Activated T-cell treated with anti-CD3 and anti-CD28 coated beads for 48 hours (primary cell): ENCODE results near the gene MYADML2.

Experiments used
- DNase-seq: peaks from one replicate; pipeline ENCODE4 v3.0.0-alpha.2; 2020; ENCODE audit warnings: low read depth

Gene MYADML2

DNA sequence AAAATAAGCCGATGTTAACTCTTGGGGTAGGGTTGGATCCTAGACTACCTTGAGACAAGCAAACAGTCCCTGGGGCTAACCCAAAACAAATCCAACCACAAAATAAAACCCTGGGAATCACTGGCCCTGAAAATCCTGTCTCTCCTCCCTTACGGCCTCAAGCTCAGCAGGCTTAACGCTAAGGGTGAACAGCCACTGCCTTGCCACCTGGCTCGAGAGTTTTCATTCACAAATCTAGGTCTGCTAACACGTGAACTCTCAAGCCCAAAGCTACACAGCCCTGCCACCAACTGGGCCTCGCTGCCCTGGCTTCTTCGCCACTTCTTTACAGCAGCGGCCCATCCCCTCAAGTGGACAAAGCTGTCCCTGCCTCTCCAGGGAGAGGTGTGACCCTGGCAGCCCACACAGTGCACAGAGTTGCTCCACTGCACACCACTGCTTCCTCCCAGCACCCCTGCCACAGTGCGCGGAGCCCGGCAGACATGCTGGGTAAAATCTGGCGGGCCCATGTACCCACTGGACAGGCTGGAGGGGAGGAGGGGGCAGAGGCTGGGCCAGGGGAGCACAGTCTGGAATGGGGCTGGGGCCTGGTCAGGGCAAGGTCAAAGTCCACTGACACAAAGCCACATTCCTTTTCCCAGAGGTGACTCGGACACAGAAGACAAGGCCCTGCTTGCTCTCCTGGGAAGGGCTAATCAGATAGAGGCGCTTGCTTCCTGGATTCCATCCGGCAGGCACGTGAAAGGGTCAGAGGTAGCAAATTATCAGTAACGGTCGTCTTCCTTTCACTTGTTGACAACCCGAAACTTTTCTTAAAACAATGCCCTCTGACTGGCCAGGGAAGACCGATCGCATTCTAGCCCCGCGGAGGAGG is 36.8 kb downstream of the MYADML2 start:
- no peak for DNase-seq

DNA sequence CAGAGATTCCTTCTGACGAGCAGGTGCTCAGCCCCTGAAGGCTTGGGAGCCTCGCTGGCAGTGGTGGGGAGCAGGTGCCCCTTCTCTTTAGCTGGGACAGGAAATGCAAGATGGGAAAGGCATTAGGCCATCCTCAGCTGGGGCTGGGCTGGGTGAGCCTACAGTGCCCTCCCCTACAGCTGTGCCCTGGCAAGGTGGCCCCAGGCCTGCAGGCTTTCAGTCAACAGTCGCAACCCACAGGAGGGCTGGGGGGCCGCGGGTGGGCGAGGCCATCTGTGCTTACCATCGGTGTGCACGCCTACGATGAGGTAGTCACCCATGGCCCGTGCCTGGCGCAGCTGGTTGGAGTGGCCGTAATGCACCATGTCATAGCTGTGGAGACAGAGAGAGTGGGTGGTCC is 37.8 kb downstream of the MYADML2 start:
- no peak for DNase-seq

DNA sequence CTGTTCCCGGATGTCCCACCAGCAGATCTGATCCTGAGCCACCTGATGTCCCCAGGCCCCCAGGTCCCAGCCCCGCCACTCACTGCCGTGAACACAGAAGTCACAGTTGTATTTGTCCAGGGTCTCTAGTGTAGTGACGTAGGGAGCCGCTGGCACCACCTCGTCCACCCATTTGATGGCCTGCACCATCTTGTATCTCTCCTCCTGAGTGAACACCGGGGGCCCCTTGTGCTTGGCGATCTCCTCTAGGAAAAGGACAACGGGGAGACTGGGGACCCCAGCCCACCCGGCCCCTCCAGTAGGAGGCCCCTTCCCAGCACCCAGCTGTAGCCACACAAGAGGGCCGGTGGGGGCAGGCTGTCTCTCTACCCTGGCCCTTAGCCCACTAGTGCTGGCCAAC is 38.2 kb downstream of the MYADML2 start:
- DNase-seq, result no peak

DNA sequence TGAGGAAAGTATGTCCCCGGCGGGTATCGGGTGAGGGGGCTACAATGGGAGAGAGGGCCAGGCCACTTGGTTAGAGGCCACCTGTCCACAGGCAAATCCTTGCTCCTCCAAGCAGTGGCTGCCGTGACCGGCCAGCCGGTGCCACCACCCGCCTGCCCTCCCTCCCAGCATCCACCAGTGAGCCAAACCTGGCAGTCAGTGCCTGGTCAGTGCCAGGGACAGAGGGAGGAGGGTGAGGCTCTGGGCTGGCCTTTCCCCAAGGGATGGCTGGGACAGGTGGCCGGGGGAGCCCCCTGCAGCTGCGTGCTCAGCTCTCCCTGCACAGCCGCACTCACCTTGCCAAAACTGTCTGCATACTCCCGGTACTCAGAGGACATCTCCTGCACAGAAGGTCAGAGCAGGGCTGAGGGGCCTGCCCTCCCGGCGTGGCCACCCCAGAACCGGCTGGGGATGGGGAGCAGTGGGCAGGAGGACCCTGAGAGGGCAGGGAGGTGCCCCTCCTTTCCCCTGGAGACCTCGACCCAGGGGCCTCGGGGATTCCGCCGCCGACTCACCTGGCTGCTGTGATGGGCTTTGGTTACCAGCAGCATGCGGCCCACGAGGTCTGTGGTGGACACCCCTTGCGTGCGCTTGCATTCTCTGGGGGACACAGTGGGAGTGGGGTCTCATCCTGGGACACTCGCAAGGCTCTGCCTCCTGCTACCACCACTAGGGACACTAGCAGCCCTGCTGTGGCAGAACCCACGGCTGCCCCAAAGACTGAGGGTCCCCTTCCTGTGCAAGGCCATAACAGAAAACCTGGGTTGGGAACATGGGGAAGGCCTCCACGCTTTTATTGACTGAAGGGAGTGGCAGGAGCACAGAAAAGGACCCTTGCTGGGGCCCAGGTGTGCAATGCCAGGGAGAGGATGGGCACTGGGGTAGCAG is 39.6 kb downstream of the MYADML2 start:
- DNase-seq, result no peak

DNA sequence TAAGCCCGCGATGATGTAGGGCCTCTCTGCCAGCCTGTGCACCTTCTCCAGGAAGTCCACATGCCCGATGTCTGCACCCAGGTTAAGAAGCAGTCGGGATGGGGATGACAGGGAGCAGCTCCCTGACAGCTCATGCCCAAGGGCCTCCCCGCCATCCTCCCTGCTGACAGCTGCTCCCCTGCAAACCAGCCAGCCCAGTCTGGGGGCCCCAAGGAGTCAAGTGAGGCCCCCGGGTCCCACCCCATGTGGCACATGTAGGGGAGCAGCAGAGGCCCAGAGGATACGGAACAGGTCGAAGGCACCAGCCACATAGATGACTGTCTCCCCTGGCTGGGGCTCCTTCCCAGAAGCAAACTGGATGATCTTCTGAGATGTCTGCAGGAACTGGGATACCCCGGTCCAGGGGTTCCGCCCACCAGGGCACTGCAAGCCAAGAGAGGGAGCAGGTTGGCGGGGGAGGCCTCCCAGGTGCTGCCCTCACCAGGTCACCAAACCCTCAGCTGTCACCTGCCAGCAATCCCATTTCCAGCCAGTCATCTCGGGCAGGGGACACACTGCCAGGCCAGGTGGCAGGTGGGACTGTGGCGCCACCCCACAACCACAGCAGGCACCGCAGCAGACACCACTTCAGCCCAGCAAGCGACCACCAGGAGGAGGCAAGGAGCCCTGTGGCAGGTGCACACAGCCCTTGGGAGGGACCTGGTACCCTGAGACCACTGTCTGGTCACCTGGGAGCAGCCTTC is 40.4 kb downstream of the MYADML2 start:
- DNase-seq, result no peak

DNA sequence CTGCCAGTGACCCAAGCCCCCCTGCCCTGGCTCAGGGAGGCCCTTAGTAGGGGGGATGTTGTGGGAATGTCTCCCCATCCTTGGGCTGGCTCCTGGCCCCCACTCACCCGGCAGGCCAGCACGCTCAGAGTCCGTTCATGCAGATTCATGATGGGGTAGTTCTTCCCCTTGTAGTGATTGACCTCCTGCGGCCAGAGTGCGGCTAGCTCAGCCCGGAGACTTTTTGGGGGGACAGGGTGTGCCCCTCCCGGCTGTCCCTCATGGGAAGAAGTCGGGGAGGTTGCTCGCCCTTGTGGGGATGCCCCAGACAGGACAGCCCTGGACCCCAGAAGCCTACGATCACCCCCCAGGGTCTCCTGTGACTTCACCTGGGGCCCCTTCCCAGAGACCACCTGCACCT is 41.0 kb downstream of the MYADML2 start:
- DNase-seq, result no peak

DNA sequence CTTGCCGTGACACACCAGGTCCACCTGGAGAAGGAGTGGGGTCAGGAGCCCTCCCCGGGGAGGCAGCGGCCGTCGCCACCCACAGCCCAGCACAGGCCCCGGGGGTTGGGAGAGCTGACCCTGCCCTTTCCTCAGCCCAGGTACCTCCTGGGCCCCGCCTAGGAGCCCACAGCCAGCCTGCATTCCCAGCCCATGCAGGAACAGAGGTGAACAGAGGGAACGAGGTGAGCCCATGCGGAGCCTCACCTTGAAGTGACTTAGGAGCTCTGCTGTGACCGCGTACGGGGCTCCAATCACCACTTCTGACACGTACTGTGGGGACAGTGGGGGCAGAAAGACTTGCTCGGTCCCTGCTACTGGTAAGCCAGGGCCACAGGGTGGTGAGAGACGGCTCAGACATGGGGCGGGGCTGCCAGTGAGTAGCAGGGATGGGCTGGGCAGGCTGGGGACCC is 41.6 kb downstream of the MYADML2 start:
- no peak for DNase-seq

DNA sequence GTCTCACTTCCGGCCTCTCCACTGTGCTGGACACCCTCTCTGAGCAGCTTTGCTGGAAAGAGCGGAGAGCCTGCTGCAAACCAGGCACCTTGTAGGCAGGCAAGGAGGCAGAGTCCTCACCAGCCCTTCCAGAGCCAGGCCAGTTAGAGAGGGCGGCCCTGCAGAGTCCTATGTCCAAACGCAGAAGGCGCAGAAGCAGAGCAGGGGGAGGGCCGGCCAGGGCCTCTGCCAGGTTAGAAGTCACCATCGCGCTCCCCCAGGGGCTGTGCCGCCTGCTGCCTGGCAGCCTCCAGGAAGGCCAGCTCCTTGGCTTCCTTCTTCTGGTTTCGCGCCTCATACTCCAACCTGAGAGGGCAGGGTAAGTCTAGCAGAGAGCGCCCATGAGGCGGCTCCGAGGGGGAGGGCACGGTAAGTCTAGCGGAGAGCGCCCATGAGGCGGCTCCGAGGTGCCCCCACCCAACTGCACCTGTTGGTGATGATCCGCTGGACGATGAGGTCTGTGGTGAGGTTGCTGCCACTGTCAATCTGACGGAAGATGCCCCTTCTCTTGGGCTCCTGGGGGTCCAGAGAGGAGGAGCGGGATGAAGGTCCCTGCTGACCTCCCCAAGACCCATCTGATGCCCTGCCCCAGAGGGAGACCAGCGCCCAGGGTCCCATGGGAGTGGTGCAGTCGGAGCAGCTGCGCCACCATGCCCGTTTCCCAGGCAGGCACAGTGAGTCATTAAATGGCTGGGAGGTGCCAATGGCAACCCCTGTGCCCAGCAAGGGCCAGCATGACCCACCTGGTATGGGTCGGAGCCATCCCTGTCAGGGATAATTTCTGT is 42.2 kb downstream of the MYADML2 start:
- DNase-seq, result no peak

DNA sequence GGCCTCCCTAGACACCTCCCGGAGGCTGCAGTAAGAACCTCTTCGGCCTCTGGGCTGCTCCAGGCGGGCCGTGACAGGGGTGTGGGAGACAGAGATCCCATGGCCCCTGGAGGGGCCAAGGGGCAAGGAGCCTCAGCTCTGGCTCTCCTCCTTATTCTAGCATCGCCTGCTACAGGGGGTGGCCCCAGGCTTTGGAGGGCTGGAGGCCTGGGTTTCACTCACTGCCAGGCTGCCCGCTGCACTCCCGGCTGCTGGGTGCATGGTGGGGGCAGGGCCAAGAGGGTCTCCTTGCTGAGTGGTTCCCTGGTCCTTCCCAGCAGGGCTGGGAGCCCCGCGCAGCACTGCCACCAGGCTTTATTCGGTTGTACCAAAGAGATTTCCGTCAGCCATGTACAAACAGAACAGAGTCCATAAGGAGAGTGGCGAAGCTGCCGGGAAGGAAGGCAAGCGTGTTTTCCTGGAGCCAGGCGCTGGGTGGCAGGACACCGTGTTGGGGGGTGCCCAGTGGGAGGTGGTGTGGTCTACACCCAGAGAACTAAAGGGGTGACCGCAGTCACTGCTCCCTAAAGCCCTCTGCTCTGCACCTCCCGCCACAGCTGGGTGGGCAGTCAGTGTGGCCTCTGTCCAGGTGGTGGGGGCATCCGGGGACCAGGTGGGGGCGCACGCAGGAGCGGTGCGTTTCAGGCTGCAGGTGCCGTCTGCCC is 43.0 kb downstream of the MYADML2 start:
- DNase-seq, result no peak

DNA sequence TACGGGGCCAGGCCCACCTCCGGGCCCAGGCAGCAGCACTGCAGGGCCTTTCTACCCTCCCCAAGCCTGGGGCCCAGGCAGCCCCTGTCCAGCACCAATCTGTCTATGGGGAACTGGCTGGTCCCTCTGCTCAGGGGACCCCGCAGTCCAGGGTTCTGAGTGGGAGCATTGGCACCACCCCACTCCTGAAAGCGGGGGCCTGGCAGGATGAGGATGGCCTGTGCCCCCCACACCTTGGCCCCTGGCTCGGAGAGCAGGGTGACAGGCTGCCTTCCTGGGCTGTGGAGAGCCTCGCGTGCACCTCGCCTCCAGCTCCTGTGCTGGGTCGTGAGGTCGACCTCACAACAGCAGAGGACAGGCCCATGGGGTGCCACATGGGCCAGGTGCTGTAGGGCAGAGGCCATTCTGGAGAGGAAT is 43.6 kb downstream of the MYADML2 start:
- DNase-seq, result no peak

DNA sequence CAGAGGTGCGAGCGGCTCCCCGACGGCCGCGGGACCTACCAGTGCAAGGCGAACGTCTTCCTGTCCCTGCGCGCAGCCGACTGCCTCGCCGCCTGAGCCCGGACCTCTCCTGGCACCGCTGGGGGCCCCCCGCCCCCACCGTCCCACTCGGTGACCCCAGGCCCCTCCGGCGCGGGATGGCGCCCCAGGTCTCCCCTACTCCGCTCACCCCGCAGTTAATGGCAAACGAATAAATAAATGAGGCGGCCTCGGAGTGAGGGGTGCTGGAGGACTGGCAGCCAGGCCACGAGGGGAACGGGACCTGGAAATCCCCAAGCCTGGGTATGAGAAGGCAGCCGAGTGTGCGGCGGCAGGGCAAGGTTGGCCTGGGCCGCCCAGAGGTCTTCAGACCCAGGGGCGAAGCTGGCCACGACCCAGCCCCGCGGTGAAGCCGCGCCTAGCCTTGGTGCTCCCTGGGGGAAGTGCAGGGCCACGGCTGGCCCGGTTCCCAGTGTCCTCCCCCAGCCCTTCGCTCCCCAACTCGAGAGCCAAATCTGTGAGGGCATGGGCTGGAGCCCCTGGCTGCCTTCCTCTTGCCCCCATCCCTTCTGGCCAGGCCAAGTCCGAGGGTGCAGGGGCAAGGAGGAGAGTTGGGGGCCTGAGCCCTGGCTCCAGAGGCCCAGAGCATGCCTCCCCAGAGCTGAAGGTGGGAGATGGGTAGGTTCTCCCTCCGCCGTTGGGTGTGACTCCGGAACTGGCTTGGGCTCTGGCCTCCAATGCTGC is 44.2 kb downstream of the MYADML2 start:
- no peak for DNase-seq

DNA sequence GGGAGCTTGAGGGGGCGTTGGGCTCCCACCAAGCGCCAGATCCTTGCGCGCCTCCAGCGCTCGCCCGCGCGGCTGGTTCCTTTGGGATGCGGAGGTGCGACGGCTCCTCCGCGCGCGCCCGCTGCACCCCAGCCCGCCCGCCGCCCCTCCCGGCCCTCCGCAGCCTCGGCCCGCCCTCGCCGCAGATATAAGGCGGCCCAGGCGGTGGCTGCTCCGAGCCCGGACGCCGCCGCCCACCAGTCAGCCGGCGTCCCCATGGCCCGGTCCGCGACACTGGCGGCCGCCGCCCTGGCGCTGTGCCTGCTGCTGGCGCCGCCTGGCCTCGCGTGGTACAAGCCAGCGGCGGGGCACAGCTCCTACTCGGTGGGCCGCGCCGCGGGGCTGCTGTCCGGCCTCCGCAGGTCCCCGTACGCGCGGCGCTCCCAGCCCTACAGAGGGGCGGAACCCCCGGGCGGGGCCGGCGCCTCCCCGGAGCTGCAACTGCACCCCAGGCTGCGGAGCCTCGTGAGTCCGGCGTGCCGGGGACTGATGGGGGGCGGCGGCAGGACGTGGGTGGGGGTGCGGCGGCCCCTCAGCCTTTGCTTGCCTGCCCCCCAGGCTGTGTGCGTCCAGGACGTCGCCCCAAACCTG is 44.9 kb downstream of the MYADML2 start, which contains the start of gene NPB:
TSS of gene NPB (plus strand) at position 216 of the 630 bp plus-strand sequence. CDS start at position 256, 40 bp downstream.
- no peak for DNase-seq

DNA sequence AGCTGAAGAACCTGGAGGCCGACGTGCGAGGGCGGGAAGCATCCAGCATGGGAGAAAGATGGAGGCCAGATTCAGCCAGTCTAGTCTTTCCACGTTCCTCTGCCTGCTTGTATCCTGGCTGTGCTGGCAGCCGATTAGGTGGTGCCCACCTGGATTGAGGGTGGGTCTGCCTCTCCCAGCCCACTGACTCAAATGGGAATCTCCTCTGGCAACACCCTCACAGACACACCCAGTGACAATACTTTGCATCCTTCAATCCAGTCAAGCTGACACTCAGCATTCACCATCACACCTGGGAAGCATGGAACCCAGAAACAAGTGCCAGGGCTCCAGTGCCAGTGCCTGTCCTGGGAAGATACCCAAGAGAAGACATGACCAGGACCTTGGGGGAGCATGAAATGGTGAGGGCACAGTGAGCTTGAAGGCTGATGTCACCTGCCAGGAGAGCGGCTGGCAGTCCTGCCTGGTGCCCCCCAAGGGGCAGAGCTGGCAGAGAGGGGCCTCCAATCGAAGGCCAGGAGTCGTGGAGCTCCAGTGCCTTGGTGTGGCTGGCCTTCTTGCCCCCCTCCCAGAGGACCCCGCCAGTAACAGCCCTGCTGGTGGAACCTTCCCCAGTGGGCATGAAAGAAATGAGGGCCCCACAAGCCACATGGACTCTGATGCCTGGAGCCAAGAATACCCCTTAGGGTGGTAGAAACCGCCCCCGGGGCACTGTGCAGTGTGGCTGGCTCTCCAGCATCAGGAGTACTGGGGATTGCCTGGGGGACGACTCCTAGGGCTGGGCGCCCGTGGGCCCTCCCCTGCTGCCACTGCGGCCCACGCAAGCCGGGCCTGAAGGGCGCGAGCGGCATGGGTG is 45.6 kb downstream of the MYADML2 start:
- no peak for DNase-seq

DNA sequence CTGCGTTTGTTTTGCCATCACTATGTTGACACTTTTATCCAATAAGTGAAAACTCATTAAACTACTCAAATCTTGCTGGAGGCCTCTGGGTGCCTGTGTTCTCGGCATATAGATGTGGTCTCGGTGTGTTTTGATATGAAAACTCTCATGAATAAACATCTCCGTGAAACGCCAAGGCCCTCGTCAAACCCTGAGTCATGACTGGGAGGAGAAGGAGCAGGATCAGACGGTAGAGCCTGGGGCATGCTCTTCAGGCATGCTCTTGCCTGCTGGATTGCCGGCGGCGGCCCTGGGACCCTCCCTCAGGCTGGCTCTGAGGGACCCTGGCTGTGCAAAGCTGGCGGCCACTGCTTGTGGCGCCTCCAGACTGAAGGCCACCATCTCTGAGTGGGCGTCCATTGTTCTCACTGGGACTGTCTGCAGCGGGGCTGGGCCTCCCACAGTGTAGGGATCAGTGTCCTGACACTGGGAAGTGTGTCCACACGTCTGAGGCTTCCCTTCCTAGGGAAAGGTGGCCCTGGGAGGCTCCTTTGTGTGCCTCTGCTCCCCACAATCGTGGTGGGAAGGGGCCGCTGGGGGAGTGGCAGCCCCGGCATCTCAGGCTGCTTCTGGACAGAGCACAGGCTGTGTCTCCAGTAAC is 46.7 kb downstream of the MYADML2 start:
- no peak for DNase-seq

DNA sequence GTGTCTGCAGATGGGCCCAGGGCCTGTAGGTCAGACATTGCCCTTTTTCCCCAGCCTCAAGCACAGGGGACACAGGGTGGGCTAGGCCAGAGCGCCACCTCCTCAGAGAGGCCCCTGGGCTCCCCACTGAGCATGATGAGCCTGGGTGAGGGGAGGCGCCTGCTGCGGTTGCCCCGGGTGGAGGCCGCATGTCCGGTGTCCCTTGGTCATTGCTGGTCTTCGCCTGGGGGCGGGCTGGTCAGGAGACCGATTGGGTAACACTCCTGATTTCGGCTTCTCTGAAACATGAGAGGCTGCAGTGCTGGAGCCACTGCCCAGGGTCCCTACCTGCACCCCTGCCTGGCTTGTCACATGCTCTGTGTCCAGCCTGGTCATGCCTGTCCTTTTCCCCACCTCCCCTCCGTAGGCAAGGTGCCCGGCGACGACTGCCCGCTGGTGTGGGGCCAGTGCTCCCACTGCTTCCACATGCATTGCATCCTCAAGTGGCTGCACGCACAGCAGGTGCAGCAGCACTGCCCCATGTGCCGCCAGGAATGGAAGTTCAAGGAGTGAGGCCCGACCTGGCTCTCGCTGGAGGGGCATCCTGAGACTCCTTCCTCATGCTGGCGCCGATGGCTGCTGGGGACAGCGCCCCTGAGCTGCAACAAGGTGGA is 47.4 kb downstream of the MYADML2 start:
- no peak for DNase-seq

DNA sequence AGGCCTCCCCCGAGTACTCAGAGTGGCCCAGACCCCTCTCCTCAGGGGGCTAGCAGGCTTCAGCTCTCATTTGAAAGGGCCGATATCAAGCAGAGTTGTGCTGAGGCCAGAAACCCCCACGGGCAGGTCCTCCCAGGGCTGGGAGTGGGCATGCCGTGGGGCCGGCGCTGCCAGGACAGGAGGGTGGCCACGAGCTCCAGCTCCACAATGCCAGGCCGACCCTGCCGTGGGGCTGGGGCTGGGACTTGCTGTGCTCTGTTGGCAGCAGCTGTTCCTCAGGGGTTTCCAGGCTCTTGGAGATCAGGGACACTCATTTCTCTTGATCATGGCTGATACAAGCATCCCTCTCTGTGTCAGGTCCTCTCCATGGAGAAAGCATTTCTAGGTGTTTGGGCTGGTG is 48.1 kb downstream of the MYADML2 start:
- DNase-seq, result no peak
